ENCODE data around the gene PTPRA. TPM values are rescaled to one million over a fixed set of nuclear protein-coding genes. Genes with fewer than 3 reads are reported as not detected.

Gene PTPRA
- total RNA-seq, 2 experiments from 2014 or later: 66.4 to 83.9 TPM

GRCh38 chr20:2921506-2921905, 48.2 kb downstream of the PTPRA start:
- Mint-ChIP-seq H3K4me3 (no peak overlapping the region), H3K4me1 (peaks cover 7% of the 10 kb centered on the region), H3K27me3 (no peaks in the 10 kb centered on the region), H3K9me3 (no peaks in the 10 kb centered on the region), H3K36me3 (ENCODE audit: low read depth) (peaks cover 23% of the 10 kb centered on the region), H3K27ac (no peak overlapping the region)
- ChIA-PET CTCF (no interaction called here), POLR2A (no interaction called here)
- no peak for DNase-seq

GRCh38 chr20:2922957-2923356, 49.7 kb downstream of the PTPRA start:
- Mint-ChIP-seq H3K27me3 (no peaks in the 10 kb centered on the region), H3K36me3 (ENCODE audit: low read depth) (peaks cover 22% of the 10 kb centered on the region), H3K27ac (no peak overlapping the region), H3K9me3 (no peaks in the 10 kb centered on the region), H3K4me3 (no peak overlapping the region), H3K4me1 (peaks cover 7% of the 10 kb centered on the region)
- ChIA-PET CTCF (interaction anchor here (0.6 to 1.3 kb wide), 2 partner anchors 11 to 113 kb away, joined by 3 read pairs; no protein-coding TSS in a partner anchor), POLR2A (no interaction called here)
- DNase-seq: no peak

GRCh38 chr20:2930538-2930937, 57.3 kb downstream of the PTPRA start:
- POLR2A ChIA-PET: no interaction called here
- H3K27ac Mint-ChIP-seq: no peak overlapping the region
- CTCF ChIA-PET: interaction anchor here (1.2 kb wide), 1 partner anchor 16 kb away, joined by 3 read pairs; no protein-coding TSS in a partner anchor
- H3K4me3 Mint-ChIP-seq: no peak overlapping the region
- peaks cover 2% of the 10 kb centered on the region for H3K4me1 Mint-ChIP-seq
- no peaks in the 10 kb centered on the region for H3K27me3 Mint-ChIP-seq
- no peaks in the 10 kb centered on the region for H3K9me3 Mint-ChIP-seq
- peaks cover 8% of the 10 kb centered on the region for H3K36me3 Mint-ChIP-seq (ENCODE audit: low read depth)
- DNase-seq: no peak

GRCh38 chr20:2932498-2932897, 59.2 kb downstream of the PTPRA start:
- DNase-seq: no peak
- ChIA-PET CTCF (interaction anchor here (0.6 kb wide), 1 partner anchor 28 kb away, joined by 3 read pairs; no protein-coding TSS in a partner anchor), POLR2A (no interaction called here)
- Mint-ChIP-seq H3K9me3 (no peaks in the 10 kb centered on the region), H3K4me3 (no peak overlapping the region), H3K27ac (no peak overlapping the region), H3K27me3 (no peaks in the 10 kb centered on the region), H3K36me3 (ENCODE audit: low read depth) (peaks cover 4% of the 10 kb centered on the region), H3K4me1 (no peaks in the 10 kb centered on the region)

- Mint-ChIP-seq H3K27ac (no peak overlapping the region), H3K4me1 (peaks cover 10% of the 10 kb centered on the region), H3K9me3 (no peaks in the 10 kb centered on the region), H3K36me3 (ENCODE audit: low read depth) (peaks cover 9% of the 10 kb centered on the region), H3K4me3 (no peak overlapping the region), H3K27me3 (no peaks in the 10 kb centered on the region)
- ChIA-PET CTCF (no interaction called here), POLR2A (no interaction called here)
- no peak for DNase-seq
Measured at GRCh38 chr20:2937902-2938301, 64.6 kb downstream of the PTPRA start.

- ChIA-PET POLR2A (interaction anchor here (0.7 kb wide), 1 partner anchor 201 kb away, joined by 3 read pairs; no protein-coding TSS in a partner anchor), CTCF (no interaction called here)
- Mint-ChIP-seq H3K4me1 (peaks cover 21% of the 10 kb centered on the region), H3K4me3 (no peak overlapping the region), H3K27ac (no peak overlapping the region), H3K36me3 (ENCODE audit: low read depth) (peaks cover 14% of the 10 kb centered on the region), H3K9me3 (no peaks in the 10 kb centered on the region), H3K27me3 (no peaks in the 10 kb centered on the region)
- DNase-seq: no peak
Measured at GRCh38 chr20:2942439-2942838, 69.2 kb downstream of the PTPRA start.

- Mint-ChIP-seq H3K27ac (no peak overlapping the region), H3K4me1 (peaks cover 14% of the 10 kb centered on the region), H3K36me3 (ENCODE audit: low read depth) (peaks cover 21% of the 10 kb centered on the region), H3K27me3 (no peaks in the 10 kb centered on the region), H3K4me3 (no peak overlapping the region), H3K9me3 (no peaks in the 10 kb centered on the region)
- ChIA-PET CTCF (no interaction called here), POLR2A (no interaction called here)
- no peak for DNase-seq
Measured at GRCh38 chr20:2946988-2947961, 74.0 kb downstream of the PTPRA start.

GRCh38 chr20:2948968-2949367, 75.7 kb downstream of the PTPRA start:
- POLR2A ChIA-PET: no interaction called here
- H3K27ac Mint-ChIP-seq: no peak overlapping the region
- no peak overlapping the region for H3K4me3 Mint-ChIP-seq
- no peaks in the 10 kb centered on the region for H3K9me3 Mint-ChIP-seq
- no peak for DNase-seq
- no peaks in the 10 kb centered on the region for H3K27me3 Mint-ChIP-seq
- H3K4me1 Mint-ChIP-seq: peaks cover 14% of the 10 kb centered on the region
- H3K36me3 Mint-ChIP-seq (ENCODE audit: low read depth): peaks cover 23% of the 10 kb centered on the region
- CTCF ChIA-PET: no interaction called here

GRCh38 chr20:2952766-2953165, 79.5 kb downstream of the PTPRA start:
- ChIA-PET CTCF (no interaction called here), POLR2A (no interaction called here)
- Mint-ChIP-seq H3K9me3 (no peaks in the 10 kb centered on the region), H3K4me1 (peaks cover 10% of the 10 kb centered on the region), H3K27me3 (no peaks in the 10 kb centered on the region), H3K4me3 (no peak overlapping the region), H3K36me3 (ENCODE audit: low read depth) (peaks cover 30% of the 10 kb centered on the region), H3K27ac (no peak overlapping the region)
- no peak for DNase-seq

GRCh38 chr20:2955257-2955970, 82.1 kb downstream of the PTPRA start:
- H3K4me3 Mint-ChIP-seq: no peak overlapping the region
- no peaks in the 10 kb centered on the region for H3K9me3 Mint-ChIP-seq
- peaks cover 36% of the 10 kb centered on the region for H3K36me3 Mint-ChIP-seq (ENCODE audit: low read depth)
- no peak for DNase-seq
- ChIA-PET CTCF (interaction anchor here (0.6 to 1.2 kb wide), 3 partner anchors 8 to 1285 kb away, joined by 3 to 5 read pairs (median 5); no protein-coding TSS in a partner anchor), POLR2A (interaction anchor here (0.6 kb wide), 1 partner anchor 31 kb away, joined by 3 read pairs; no protein-coding TSS in a partner anchor)
- no peaks in the 10 kb centered on the region for H3K27me3 Mint-ChIP-seq
- peaks cover 10% of the 10 kb centered on the region for H3K4me1 Mint-ChIP-seq
- no peak overlapping the region for H3K27ac Mint-ChIP-seq

GRCh38 chr20:2956480-2956879, 83.2 kb downstream of the PTPRA start:
- peaks cover 10% of the 10 kb centered on the region for H3K4me1 Mint-ChIP-seq
- peaks cover 44% of the 10 kb centered on the region for H3K36me3 Mint-ChIP-seq (ENCODE audit: low read depth)
- no peak for DNase-seq
- H3K27me3 Mint-ChIP-seq: no peaks in the 10 kb centered on the region
- no peak overlapping the region for H3K4me3 Mint-ChIP-seq
- H3K27ac Mint-ChIP-seq: no peak overlapping the region
- POLR2A ChIA-PET: no interaction called here
- H3K9me3 Mint-ChIP-seq: no peaks in the 10 kb centered on the region
- CTCF ChIA-PET: no interaction called here

- H3K4me3 Mint-ChIP-seq: no peak overlapping the region
- peaks cover 18% of the 10 kb centered on the region for H3K36me3 Mint-ChIP-seq (ENCODE audit: low read depth)
- ChIA-PET POLR2A (no interaction called here), CTCF (interaction anchor here (1.0 kb wide), 1 partner anchor 321 kb away, joined by 3 read pairs; no protein-coding TSS in a partner anchor)
- no peaks in the 10 kb centered on the region for H3K9me3 Mint-ChIP-seq
- H3K27ac Mint-ChIP-seq: no peak overlapping the region
- DNase-seq: no peak
- no peaks in the 10 kb centered on the region for H3K4me1 Mint-ChIP-seq
- no peaks in the 10 kb centered on the region for H3K27me3 Mint-ChIP-seq
Measured at GRCh38 chr20:2967841-2968240, 94.6 kb downstream of the PTPRA start.

GRCh38 chr20:2972126-2972525, 98.8 kb downstream of the PTPRA start:
- POLR2A ChIA-PET: interaction anchor here (0.6 to 0.8 kb wide), 2 partner anchors 10 to 263 kb away, joined by 3 to 5 read pairs; no protein-coding TSS in a partner anchor
- H3K9me3 Mint-ChIP-seq: no peaks in the 10 kb centered on the region
- no peaks in the 10 kb centered on the region for H3K27me3 Mint-ChIP-seq
- no peak for DNase-seq
- CTCF ChIA-PET: interaction anchor here (0.6 to 1.5 kb wide), 3 partner anchors 9 to 344 kb away, joined by 3 read pairs; no protein-coding TSS in a partner anchor
- no peaks in the 10 kb centered on the region for H3K4me1 Mint-ChIP-seq
- no peak overlapping the region for H3K27ac Mint-ChIP-seq
- peaks cover 13% of the 10 kb centered on the region for H3K36me3 Mint-ChIP-seq (ENCODE audit: low read depth)
- H3K4me3 Mint-ChIP-seq: no peak overlapping the region

Measured in activated CD4-positive, alpha-beta T cell treated with anti-CD3 and anti-CD28 coated beads, Interleukin-2, amount 10 ng/mL, durations not matched to agents 7 days and 5 days (primary cell).